Occipital lobe (tissue), 2 donors: Measurements from ENCODE around the gene ZNF786. TPM values are rescaled to one million over a fixed set of nuclear protein-coding genes. Genes with fewer than 3 reads are reported as not detected.
"Not testable (repeated sequence)": the region's sequence is repeated elsewhere in the genome, so short reads cannot be mapped to it uniquely, and the experiment has no call there.

Experiments
- DNase-seq: peaks from one replicate; lab custom pipeline; 2025; lab: John Stamatoyannopoulos, UW
- total RNA-seq: library from RNA; depleted of rRNA; stranded (reverse); fragments of >200 nt; gene quantifications from one replicate; pipeline ENCODE4 v1.2.3, GENCODE V29; 2014

Gene ZNF786
- total RNA-seq, 1 donor from 2014 or later, result 12.6 TPM

DNA sequence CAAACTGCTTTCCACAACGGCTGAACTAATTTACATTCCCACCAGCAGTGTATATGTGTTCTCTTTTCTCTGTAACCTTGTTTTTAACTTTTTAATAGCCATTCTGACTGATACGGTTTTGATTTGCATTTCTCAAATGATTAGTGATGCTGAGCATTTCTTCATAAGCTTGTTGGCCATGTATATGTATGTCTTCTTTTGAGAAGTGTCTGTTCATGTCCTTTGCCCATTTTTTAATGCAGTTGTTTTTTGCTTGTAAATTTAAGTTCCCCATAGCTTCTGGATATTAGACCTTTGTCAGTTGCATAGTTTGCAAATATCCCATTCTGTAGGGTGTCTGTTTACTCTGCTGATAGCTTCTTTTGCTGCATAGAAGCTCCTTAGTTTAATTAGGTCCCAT lies 6.1 kb downstream of the ZNF786 start:
- DNase-seq, result no peak

DNA sequence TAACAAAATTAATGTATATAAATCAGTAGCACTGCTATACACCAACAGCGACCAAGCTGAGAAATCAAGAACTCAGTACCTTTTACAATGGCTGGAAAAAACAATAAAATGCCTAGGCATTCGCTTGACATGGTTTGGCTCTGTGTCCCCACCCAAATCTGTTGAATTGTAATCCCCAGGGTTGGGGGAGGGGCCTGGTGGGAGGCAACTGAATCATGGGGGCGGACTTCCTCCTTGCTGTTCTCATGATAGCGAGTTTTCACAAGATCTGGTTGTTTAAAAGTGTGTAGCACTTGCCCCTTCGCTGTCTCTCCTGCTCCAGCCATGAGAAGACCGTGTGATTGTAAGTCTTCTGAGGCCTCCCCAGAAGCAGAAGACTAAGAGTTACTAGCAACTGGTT lies 8.6 kb downstream of the ZNF786 start:
- no peak for DNase-seq

DNA sequence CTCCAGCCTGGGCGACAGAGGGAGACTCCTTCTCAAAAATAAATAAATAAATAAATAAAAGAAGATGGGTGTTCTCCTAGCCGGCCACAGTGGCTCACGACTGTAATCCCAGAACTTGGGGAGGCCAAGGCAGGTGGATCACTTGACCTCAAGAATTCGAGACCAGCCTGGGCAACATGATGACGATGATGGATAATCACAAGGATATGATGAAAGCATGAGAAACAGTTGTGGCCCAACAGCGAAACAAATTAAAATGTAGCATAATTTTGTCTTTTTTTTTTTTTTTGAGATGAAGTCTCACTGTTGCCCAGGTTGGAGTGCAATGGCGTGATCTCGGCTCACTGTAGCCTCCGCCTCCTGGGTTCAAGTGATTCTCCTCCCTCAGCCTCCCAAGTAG lies 12.9 kb downstream of the ZNF786 start:
- DNase-seq, result no peak

DNA sequence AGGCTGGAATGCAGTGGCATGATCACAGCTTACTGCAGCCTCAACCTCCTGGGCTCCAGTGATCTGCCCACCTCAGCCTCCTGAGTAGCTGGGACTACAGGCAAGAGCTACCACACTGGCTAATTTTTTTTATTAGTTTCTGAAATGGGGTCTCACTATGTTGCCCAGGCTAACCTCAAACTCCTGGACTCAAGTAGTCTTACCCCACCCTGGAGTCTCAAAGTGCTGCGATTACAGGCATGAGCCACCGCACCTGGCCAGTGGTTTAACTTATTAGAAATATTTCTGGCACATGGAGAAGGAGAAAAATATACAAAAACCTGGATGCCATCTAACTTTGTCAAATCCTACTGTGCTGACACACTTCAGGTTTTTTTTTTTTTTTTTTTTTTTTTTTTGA lies 15.2 kb downstream of the ZNF786 start:
- no peak for DNase-seq

DNA sequence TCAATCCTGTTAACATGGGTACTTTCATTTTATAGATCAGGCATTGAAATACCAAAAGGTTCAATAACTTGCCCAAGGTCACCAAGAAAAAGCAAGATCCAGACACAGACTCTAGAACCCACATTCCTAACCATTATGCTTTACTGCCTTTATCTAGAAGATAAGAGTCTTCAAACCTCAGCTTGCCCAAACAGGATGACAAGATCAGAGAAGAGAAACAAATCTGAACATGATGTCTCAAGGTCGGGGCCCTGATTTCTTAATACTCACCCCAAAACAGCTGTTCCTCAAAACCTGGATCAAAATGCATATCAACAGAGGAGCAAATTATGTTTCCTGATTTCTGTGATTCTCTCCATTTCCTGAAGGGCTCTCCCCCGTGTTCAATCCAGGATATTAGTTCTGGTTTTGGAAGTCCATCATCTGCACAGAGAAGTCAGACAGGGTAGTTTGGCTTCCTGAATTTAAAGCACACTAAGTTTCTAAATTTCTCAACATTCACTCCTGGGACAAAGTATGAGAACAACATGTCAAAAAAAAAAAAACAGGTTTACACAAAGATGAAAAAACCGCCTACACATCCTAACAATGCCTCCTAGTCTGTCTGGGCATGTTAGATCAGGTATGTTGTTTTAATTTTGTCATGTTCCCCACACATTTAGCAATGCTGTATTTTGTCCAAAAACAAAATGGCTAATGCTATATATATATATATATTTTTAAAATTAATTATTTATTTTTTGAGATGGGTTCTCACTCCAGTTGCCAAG lies 16.2 kb downstream of the ZNF786 start:
- DNase-seq, result no peak

DNA sequence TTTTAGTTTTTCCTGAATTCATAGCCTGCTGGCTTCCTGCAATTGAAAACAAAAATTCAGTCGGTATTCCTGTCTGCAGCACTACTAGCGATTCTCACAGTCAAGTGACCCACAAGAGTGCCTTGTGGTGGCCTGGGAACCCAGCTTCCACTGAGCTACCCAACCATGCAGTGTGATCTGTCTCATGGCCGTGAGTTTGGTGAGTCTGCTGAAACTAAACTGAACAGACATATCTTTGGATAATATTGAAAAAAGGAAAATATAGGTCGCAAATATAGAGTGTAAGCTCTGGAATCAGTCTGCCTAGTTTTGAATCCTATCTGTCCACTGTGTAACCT lies 18.1 kb downstream of the ZNF786 start:
- DNase-seq, result no peak

DNA sequence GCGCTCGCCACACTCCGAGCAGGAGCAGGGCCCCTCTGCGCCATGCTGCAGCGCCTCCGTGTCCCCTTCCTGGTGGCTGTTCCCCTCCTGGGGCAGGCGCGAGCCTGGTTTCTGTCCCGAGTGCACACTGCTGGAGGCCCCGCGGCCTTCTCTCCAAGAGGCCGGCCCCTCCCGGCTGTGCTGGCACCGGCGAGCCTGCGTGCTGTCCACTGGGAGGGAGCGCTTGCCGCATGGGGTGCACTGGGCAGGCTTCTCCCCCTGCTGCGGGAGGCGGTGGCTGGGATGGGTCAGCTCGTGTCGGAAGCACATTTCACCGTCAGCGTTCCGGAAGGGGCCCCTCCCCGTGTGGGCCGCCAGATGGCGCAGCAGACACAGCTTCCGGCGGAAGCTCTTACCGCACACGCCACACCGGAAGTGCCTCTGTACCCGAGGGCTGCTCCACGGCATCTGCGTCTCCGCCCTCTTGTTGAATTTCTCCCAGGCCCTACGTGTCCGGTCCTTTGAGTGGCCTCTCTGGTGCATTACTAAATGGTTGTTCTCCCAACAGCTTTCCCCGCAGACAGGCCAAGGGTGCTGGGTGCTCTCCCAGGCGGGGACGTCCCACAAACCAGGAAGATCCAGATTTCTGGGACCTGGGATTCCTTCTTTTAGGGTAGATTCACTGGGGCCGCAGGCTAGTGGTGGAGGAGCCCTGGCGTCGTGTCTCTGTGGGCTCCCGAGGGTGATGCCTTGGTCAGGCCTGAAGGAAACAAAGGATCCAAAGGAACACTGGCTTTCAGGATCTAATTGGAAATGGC lies 18.7 kb downstream of the ZNF786 start:
- DNase-seq, result no peak

DNA sequence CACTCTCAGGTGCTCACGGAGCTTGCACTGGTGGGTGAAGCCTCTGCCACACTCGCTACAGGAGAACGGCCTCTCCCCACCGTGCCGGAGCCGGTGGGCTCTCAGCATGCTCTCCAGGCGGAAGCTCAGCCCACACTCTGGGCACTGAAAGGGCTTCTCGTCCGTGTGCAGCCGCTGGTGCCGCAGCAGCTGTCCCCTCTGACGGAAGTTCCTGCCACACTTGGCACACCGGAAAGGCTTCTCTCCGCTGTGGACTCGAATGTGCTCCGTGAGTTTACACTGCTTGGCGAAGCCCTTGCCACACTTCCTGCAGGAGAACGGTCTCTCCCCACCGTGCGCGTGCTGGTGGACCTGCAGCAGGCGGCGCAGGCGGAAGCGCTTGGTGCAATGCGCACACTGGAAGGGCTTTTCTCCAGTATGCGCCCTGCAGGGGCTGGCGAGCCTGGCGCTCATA lies 19.3 kb downstream of the ZNF786 start:
- DNase-seq, result no peak

DNA sequence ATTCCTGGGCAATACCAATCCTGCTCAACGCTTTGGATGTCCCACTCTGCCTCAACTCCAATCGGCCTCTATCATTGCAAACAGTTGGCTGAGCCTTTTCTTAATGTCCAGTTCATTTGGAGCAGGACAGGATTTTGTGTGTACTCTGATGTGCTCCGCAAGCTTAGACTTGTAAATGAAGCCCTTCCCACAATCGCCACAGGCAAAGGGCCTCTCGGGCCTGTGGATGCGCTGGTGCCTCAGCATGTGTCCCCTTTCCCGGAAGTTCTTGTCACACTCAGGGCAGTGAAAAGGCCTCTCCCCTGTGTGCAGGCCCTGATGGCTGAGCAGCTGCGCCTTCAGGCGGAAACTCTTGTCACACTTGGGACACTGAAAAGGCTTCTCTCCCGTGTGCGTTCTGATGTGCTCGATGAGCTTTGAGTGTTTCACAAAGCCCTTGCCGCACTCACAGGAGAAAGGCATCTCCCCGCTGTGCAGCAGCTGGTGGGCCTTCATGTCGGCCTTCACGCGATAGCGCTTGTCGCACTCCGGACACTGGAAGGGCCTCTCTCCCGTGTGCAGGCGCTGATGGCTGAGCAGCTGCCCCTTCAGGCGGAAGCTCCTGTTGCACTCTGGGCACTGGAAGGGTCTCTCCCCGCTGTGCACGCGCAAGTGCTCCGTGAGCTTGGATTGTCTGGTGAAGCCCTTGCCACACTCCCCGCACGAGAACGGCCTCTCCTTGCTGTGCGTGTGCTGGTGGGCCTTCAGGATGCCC lies 20.0 kb downstream of the ZNF786 start:
- no peak for DNase-seq

DNA sequence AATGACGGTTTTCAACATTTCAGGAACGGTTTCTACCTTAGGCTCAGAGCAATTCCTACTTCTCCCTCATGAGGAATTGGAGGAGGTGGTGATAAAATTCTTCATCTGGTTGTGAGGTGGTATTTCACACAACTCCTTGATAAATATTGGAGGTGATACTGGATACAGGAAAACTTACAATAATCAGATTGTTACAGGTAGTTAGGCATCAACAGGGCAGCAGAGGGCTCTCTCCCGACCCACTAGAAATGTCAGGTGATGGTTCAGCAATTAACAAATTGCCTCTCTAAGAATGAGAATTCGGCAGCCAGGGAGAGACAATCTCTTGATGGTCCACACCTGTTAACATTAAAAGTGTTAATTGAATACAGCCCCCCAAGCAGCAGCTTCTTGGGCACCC lies 22.6 kb downstream of the ZNF786 start:
- DNase-seq, result no peak

DNA sequence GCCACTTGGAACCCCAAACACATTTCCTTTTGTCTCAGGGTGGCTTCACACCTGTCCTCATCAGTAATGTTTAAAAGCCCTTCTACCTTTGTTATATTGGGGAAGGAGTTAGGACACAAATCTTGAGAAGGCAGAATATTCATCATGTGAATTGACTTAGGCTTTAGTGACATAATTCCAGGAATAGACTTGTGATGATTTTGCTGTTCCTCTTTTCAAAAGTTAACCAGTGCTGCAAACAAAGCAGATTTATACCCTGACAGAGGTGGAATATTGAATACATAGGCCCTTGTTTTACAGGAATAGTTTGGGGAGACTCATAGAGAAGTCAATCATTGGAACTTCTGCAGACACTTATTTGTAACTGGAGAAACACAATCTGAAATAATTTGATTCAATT lies 27.0 kb downstream of the ZNF786 start:
- DNase-seq, result no peak

DNA sequence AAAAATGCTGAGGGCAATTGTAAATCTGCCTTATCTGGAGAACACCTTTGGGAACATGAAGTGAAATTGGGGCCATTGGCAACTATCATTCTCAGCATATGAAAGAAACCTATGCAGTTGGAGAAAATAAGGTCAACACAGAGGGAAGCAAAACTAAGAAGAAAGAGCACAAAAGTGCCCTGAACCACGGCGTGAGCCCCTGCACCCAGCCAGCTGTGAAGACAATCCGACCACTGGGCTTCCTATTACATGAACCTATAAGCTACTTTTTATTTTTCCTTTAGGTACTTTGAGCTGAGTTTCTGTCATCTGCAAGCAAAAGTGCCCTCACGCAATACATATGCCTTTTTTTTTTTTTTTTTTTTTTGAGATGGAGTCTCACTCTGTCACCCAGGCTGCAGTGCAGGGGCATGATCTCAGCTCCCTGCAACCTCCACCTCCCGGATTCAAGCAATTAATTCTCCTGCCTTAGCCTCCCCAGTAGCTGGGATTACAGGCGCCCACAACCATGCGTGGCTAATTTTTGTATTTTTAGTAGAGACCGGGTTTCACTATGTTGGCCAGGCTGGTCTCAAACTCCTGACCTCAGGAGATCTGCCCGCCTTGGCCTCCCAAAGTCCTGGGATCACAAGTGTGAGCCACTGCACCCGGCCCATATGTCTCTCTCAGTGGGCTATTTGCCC lies 28.2 kb downstream of the ZNF786 start:
- DNase-seq, result not testable (repeated sequence)

DNA sequence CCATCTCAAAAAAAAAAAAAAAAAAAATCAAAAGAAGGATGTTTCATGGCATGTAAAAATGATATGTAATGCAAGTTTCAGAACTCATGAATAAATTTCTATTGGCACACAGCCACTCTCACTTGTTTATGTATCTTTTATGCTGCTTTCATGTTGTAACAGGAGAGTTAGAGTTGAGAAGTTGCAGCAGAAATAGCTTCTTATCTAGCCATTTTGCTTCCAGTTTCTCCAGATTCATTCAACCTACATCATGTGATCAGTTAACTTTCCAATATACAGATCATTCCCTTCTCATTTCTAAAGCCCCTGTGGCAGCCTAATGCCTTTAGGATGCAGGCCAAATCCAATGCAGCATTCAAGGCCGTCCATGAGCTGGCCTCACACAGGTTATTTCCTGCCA lies 30.4 kb downstream of the ZNF786 start:
- DNase-seq, result no peak

DNA sequence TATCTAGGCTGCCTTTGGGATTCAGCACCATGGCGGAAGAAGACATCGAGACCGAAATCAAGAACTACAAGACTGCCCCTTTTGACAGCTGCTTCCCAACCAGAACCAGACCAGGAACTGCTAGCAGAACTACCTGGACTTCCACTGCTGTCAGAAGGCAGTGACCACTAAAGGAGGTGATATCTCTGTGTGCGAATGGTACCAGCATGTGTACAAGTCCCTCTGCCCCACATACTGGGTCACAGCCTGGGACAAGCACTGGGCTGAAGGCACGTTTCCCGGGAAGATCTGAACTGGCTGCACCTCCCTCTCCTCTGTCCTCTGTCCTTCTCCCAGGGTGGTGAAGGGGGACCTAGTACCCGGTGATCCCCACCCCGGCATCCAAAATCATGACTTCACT lies 36.6 kb downstream of the ZNF786 start:
- no peak for DNase-seq

DNA sequence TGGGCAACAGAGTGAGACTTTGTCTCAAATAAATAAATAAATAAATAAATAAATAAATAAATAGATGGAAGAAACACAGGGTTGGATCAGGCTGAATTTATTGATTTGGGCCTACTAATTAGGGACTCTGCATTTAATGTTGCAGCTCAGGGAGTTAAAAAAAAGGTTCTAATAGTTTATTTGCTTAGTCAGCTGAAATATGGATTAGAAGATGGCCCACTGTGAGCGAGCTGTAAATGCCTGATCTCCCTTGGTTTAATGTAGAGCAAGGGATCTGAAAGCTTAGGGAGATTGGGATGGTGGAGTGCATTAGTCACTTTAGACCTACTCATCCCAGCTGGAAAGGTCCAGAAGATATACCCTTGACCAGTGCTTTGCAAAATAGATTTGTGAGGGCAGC lies 37.1 kb downstream of the ZNF786 start:
- DNase-seq, result no peak

DNA sequence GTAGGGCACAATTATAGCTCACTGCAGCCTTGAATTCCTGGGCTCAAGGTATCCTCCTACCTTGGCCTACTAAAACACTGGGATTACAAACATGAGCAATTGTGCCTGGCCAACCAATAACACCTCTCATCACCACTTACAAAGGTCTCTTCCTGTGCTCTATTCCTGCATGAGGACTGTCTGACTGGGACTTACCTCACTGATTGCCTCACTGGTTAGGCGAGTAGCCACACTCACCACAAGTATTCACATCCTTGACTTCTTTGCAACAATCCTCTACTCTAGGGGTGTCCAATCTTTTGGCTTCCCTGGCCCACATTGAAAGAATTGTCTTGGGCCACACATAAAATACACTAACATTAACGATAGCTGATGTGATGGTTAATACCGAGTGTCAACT lies 39.6 kb downstream of the ZNF786 start:
- no peak for DNase-seq

DNA sequence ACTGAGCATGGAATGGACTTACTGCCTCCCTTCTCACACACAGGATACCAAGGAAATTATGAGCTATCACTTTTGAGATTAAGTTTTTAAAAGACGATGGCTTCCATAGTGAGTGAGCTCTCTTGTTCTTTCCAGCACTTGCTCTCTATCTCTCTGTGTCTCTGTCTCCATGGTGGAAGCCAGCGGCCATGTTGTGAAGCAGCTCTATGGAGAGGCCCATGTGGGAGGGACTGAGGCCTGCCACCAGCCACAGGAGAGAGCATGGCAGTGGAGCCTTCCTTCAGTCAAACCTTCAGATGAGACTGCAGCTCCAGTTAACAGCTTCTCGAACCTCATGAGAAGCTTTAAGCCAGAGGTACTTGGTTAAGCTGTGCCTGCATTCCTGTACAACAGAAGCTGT lies 41.7 kb downstream of the ZNF786 start:
- no peak for DNase-seq

DNA sequence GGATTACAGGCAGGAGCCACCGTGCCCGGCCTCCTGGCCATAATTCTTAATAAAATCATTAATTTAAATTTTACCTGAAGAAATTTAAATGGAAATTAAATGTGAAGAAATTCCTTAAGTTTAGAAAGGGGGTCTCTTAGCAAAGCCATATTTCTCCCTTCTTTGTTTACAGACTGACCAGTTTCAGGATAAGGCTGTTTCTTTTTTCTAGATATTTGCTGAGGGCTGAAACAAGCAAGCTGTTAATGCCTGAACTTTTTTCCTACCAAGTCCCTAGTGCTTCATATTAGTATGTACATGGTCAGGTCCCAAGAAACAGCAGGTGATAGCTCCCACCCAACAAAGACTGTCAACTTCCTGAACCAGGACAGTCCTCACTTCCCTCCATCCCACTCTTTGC lies 44.1 kb downstream of the ZNF786 start:
- no peak for DNase-seq

DNA sequence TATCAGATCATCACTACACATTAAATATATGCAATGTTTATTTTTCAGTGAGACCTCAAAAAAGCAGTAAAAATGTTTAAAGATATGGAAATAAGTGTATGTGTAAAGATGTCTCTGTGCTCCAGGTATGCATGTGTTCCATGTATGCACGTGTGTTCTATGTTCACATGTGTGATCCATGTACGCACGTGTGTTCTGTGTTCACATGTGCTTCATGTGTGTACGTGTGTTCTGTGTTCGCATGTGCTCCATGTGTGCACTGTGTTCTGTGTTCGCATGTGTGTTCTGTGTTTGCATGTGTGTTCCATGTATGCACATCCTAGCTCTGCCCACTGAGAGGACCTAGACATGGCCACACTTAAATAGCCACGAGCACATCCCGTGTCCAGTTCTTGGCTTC lies 46.6 kb downstream of the ZNF786 start:
- no peak for DNase-seq

DNA sequence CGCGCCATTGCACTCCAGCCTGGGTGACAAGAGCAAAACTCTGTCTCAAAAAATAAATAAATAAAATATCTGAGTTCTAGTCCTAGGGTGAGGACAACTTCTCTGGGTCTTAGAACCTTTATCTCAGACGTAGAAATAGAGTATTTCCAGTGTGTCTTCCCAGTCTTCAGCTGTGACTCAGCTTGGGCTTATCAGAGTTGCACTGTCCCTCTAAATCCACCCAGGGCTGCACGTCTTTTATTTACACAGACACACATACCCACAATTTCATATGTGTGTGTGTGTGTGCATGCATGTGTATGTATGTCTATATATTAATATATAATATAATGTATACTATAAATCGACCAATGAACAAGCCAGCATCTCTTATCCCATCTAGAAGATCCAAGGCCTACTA lies 49.2 kb downstream of the ZNF786 start:
- DNase-seq, result no peak

DNA sequence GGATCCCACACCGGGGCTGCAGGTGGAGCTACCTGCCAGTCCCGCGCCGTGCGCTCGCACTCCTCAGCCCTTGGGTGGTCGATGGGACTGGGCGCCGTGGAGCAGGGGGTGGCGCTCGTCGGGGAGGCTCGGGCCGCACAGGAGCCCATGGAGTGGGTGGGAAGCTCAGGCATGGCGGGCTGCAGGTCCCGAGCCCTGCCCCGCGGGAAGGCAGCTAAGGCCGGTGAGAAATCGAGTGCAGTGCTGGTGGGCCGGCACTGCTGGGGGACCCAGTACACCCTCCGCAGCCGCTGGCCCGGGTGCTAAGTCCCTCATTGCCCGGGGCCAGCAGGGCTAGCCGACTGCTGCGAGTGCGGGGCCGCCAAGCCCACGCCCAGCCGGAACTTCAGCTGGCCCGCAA lies 51.9 kb downstream of the ZNF786 start:
- DNase-seq, result not testable (repeated sequence)

DNA sequence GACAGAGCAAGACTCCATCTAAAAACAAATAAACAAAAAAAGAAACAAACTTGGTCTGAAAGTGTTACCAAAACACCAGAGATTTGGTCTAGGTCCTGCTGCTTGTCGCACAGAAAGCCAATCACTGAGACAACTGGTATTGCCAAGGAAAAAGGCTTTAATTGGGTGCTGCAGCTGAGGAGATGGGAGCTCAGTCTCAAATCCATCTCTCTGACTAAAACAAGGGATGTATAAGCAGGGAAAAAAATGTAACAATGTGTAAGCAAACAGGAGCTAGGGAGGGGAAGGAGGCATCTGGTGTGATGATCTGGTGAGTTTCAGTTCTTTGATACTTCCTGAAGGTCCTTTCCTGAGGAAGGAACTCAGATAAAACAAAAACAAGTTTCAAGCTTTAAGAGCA lies 53.8 kb downstream of the ZNF786 start:
- DNase-seq, result no peak
